Common myeloid progenitor, CD34-positive (primary cell): ENCODE data around the gene N4BP3.

Source experiments
- CTCF ChIA-PET: fragments of 350-600 bp; sonication (Branson Sonifier 250); formaldehyde crosslinking; loops from one replicate; lab custom pipeline; 2021; ENCODE audit warnings: antibody characterized with exemption; lab: Charles Lee
- POLR2A ChIA-PET: fragments of 350-600 bp; sonication (Branson Sonifier 250); formaldehyde crosslinking; loops from one replicate; lab custom pipeline; 2021; ENCODE audit warnings: antibody characterized with exemption; lab: Charles Lee
- DNase-seq, 3 donors: peaks; one replicate each; pipeline versions ENCODE4 v3.0.0 to v3.0.0-alpha.2; 2013
- H3K27ac ChIP-seq, 2 experiments: 1 replicate in 1 of 2; 2 replicates in 1 of 2; pipeline ENCODE4 v1.7.0; 2013; ENCODE audit warnings: inconsistent platforms in 2 of 2, low read length in 2 of 2, mild to moderate bottlenecking in 2 of 2, low read depth in 1 of 2, moderate library complexity in 1 of 2; ENCODE audit not compliant: severe bottlenecking in 2 of 2, insufficient read depth in 1 of 2, poor library complexity in 1 of 2
- H3K27me3 ChIP-seq, 5 experiments: replicated peaks in 2 of 5; 1 replicate in 3 of 5; 2 replicates in 2 of 5; pipeline versions ENCODE4 v1.6.1 to v1.7.0; 2013; ENCODE audit warnings: low read length in 4 of 5, mild to moderate bottlenecking in 2 of 5, moderate library complexity in 2 of 5, inconsistent platforms in 1 of 5; ENCODE audit not compliant: insufficient read depth in 5 of 5, control insufficient read depth in 4 of 5
- H3K36me3 ChIP-seq, 4 experiments: 1 replicate in 2 of 4; 2 replicates in 2 of 4; pipeline versions ENCODE4 v1.6.1 to v1.7.0; 2013; ENCODE audit warnings: low read length in 3 of 4, control low read depth in 1 of 4, mild to moderate bottlenecking in 1 of 4; ENCODE audit not compliant: control insufficient read depth in 4 of 4, insufficient read depth in 4 of 4
- H3K4me1 ChIP-seq, 4 experiments: 1 replicate in 3 of 4; 2 replicates in 1 of 4; pipeline versions ENCODE4 v1.6.1 to v1.7.1; 2013; ENCODE audit warnings: low read length in 3 of 4, mild to moderate bottlenecking in 3 of 4, control low read depth in 1 of 4, inconsistent platforms in 1 of 4, moderate library complexity in 1 of 4; ENCODE audit not compliant: control insufficient read depth in 4 of 4, insufficient read depth in 4 of 4; ENCODE audit errors: control extremely low read depth in 1 of 4
- H3K4me3 ChIP-seq, 7 experiments: 1 replicate in 4 of 7; 2 replicates in 3 of 7; pipeline versions ENCODE4 v1.5.1 to v1.7.0; 2013; ENCODE audit warnings: mild to moderate bottlenecking in 7 of 7, low read length in 6 of 7, moderate library complexity in 6 of 7, inconsistent platforms in 2 of 7, low read depth in 2 of 7, control low read depth in 1 of 7; ENCODE audit not compliant: insufficient read depth in 4 of 7, control insufficient read depth in 1 of 7; ENCODE audit errors: extremely low read depth in 1 of 7
- H3K9me3 ChIP-seq, 5 experiments: 1 replicate in 4 of 5; 2 replicates in 1 of 5; pipeline versions ENCODE4 v1.6.1 to v1.7.1; 2013; ENCODE audit warnings: low read length in 4 of 5, mild to moderate bottlenecking in 2 of 5, inconsistent platforms in 1 of 5, low read depth in 1 of 5, moderate library complexity in 1 of 5; ENCODE audit not compliant: control insufficient read depth in 4 of 5, insufficient read depth in 2 of 5; ENCODE audit errors: control extremely low read depth in 1 of 5
- WGBS: methylation state at CpG from one replicate; pipeline ENCODE4 v1.1.5; 2013; ENCODE audit not compliant: insufficient coverage; 5-methylcytosine and 5-hydroxymethylcytosine counted together

The N4BP3 gene

DNA sequence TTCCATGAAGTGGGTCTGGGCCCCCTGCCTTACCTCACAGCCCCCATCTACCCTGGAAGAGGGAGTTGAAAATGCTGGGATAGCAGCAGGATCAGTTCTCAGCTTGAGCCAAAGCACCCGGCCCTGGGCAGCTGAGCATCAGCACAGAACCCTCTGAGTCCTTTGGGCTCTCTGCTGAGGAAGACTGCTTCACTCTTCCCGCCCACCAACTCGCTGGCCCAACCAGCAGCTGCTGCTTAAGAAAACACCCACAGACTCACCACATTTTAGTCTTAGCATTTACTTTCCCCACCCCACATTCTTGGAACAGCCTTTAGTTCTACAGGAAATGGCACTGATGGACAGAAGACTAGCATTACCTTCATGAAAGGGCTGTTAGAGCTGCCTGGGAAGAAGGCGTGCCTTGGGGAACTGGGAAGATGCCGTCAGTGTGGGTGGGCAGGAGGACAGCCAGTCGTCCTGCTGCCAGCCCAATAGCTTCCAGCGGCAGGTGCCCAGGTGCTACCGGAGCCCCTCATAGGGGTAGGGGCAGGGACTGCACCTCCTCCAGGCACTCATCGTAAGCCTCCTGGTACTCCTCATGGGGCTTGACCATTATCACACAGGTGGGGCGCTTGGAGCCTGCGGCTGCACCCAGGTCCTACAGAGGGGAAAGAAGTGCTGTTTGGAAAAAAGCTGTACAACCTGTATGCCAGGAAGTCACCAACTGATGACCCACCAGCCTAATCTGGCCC is 36.0 kb downstream of the N4BP3 start:
- no peak for DNase-seq
- H3K27ac ChIP-seq = no peak overlapping the region
- H3K4me3 ChIP-seq = no peak overlapping the region
- ChIA-PET POLR2A (interaction anchor here (0.6 to 0.7 kb wide), 2 partner anchors 39 to 73 kb away, joined by 3 read pairs; no protein-coding TSS in a partner anchor), CTCF (interaction anchor here (0.8 to 24.2 kb wide), 13 partner anchors 13 to 73 kb away, joined by 3 to 458 read pairs (median 3); no protein-coding TSS in a partner anchor)
- peaks cover 3 to 18% (median 13%) of the 10 kb centered on the region in 4 experiments for H3K4me1 ChIP-seq
- peaks cover 13 to 72% (median 44%) of the 10 kb centered on the region in 4 experiments for H3K36me3 ChIP-seq
- WGBS = 95% methylated on average over 9 of the region's 11 CpGs
- H3K9me3 ChIP-seq = no peaks in the 10 kb centered on the region
- no peaks in the 10 kb centered on the region for H3K27me3 ChIP-seq

DNA sequence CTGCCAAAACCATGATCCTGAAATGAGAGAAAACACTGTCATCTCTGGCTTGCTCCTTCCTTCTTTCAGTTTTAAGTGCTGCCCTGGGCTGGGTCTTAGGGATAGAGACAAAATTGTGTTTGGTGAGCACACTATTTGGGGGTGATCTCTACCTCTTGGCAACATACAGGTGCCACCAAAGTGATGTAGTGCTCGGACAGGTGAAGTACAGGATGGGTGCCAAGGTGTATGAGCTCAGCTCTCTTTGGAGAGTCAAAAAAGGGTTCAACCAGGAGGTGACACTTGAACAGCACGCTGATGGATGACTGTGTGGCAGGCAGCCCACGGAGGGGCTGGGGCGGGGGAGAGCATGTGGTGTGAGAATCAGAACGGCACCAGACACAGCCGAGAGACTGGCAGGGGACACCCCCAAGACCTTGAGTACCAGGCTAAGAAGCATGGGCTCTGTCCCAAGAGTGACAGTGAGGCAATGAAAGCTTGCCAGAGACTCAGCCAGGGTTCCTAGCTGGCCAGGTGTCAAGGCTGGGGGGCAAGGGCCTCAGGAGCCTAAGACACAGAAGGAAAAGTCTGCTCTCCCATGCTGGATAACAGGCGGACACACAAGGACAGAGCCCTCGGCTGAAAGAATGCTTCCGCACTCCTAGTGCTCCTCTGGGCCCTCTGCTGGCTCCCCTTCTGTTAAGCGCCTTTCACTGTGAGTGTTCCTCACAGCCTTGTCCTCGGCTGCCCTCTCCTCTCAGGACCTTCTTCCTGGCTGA is 37.8 kb downstream of the N4BP3 start:
- Histone ChIP-seq H3K27ac (no peak overlapping the region), H3K9me3 (no peaks in the 10 kb centered on the region), H3K4me3 (no peak overlapping the region), H3K27me3 (no peaks in the 10 kb centered on the region), H3K4me1 (peaks cover 3 to 19% (median 14%) of the 10 kb centered on the region in 4 experiments), H3K36me3 (peaks cover 13 to 65% (median 41%) of the 10 kb centered on the region in 4 experiments)
- no peak for DNase-seq
- POLR2A ChIA-PET = no interaction called here
- 98% methylated on average over 11 of the region's 11 CpGs for WGBS
- CTCF ChIA-PET = interaction anchor here (1.5 to 24.2 kb wide), 2 partner anchors 16 to 74 kb away, joined by 6 to 458 read pairs; no protein-coding TSS in a partner anchor

DNA sequence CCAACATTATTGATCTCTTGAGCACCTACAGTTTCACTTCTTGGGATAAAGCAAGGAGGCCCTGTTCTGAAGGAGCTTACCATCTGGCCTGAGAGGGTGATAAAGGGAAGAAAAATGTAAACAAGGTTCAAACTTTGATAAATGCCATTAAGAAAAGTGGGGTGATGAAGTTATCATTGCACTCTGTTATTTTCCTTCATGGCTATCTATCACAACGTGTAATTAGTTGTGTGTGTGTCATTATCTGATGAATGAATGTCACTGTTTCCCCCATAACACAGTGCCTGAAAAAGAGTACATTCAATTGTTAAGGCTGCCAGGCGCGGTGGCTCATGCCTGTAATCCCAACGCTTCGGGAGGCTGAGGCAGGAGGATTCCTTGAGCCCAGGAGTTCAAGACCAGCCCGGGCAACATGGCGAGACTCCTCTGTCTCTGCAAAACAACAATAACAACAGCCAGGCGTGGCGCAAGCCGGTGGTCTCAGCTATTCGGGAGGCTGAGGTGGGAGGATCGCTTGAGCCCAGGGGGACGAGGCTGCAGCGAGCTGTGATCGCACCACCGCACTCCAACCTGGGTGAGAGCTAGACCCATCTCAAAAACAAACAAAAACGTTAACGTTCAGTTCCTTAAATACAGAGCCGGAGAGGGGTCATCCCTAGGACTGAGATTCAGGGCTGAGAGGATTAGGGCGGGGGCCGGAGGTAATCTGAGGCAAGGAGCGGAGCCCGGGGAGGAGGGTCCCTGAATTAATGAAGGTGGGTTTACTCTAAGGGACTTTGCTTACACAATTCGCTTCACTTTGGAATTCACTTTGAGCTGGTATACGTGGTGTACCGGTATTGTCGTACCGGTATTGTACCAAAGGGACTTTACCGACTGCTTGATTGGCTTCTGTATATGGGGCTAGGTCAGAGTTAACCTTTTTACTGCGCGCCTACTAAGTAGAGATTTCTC is 39.4 kb downstream of the N4BP3 start:
- DNase-seq = no peak
- WGBS = 41% methylated on average over 19 of the region's 31 CpGs
- CTCF ChIA-PET = interaction anchor here (0.8 to 24.2 kb wide), 4 partner anchors 9 to 76 kb away, joined by 3 to 458 read pairs (median 3); no protein-coding TSS in a partner anchor
- H3K4me1 ChIP-seq = peaks cover 3 to 19% (median 14%) of the 10 kb centered on the region in 4 experiments
- peak overlapping the region; percentile 40 to 67 for H3K27ac ChIP-seq
- peak overlapping the region; percentile 66 to 93 (median 82) for H3K4me3 ChIP-seq
- H3K36me3 ChIP-seq = peaks cover 7 to 48% (median 29%) of the 10 kb centered on the region in 4 experiments
- H3K27me3 ChIP-seq = no peaks in the 10 kb centered on the region
- POLR2A ChIA-PET = interaction anchor here (0.6 to 0.9 kb wide), 2 partner anchors 10 to 52 kb away, joined by 3 to 4 read pairs; partner anchors contain the start of gene HNRNPAB
- no peaks in the 10 kb centered on the region for H3K9me3 ChIP-seq

DNA sequence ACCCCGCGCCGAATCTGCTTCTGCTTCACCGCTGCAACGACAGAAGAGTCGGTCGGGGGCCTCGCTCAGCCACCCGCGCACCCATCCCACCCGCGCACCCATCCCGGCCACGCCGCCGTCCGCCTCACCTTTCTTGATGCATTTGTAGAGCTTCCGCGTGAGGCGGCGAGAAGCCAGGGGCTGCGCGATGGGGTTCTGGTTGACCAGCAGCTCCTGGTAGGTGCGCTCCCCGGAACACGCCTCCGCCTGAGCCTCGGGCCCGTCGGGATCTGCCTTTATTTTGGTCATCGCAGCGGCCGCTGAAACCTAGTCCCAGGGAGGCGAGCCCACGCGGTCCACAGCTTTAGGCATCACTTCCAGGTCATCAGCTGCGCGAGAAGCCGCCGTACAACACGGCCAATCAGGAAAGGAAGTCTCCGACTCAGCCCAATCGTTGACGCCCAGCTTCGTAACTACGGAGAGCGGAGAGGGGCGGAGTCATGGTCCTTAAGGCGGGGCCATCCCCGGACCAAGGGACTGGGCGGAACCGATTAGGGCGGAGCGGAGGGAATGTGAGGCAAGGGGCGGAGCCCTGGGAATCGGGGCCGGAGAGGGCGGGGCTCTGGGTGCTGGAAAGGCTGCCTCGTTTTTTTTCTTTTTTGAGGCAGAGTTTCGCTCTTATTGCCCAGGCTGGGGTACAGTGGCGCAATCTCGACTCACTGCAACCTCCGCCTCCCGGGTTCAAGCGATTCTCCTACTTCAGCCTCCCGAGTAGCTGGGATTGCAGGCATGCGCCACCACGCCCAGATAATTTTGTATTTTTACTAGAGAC is 40.4 kb downstream of the N4BP3 start, which contains the start of gene NHP2:
Gene NHP2 (minus strand): TSS at position 356 of the 811 bp plus-strand sequence. CDS start 68 bp downstream, at position 288.
- no peaks in the 10 kb centered on the region for H3K27me3 ChIP-seq
- H3K9me3 ChIP-seq = no peaks in the 10 kb centered on the region
- CTCF ChIA-PET = interaction anchor here (0.8 to 24.2 kb wide), 3 partner anchors 8 to 77 kb away, joined by 3 to 458 read pairs (median 3); no protein-coding TSS in a partner anchor
- H3K4me3 ChIP-seq = peak within 1 kb of the TSS; percentile 66 to 93 (median 82)
- DNase-seq = peak; percentile 97 to 99 (median 99)
- 0% methylated on average over 47 of the region's 68 CpGs for whole genome bisulfite sequencing
- POLR2A ChIA-PET = interaction anchor here (0.7 to 0.9 kb wide), 3 partner anchors 31 to 51 kb away, joined by 3 to 7 read pairs (median 3); partner anchors contain the start of gene HNRNPAB
- peaks cover 3 to 39% (median 23%) of the 10 kb centered on the region in 4 experiments for H3K36me3 ChIP-seq
- H3K4me1 ChIP-seq = peaks cover 3 to 19% (median 14%) of the 10 kb centered on the region in 4 experiments
- H3K27ac ChIP-seq = peak within 1 kb of the TSS; percentile 40 to 67

DNA sequence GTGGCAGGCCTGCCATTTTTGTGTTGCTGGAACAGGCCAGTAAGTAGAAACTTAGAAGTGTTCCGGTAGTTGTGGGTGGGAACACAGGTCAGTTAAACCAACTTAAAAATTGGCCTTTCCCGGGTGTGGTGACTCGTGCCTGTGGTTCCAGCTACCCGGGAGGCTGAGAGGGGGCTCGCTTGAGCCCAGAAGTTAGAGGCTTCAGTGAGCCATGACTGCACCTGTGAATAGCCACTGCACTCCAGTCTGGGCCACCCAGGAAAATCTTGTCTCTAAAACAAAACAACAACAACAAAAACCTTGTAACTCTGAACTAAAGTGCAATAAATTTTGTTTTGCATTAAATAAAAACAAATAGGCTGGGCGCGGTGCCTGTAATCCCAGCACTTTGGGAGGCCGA is 41.7 kb downstream of the N4BP3 start:
- H3K27me3 ChIP-seq = no peaks in the 10 kb centered on the region
- no peak overlapping the region for H3K27ac ChIP-seq
- H3K9me3 ChIP-seq = no peaks in the 10 kb centered on the region
- WGBS = 94% methylated on average over 6 of the region's 8 CpGs
- POLR2A ChIA-PET = no interaction called here
- peaks cover 3 to 17% (median 14%) of the 10 kb centered on the region in 4 experiments for H3K4me1 ChIP-seq
- peaks cover 3 to 26% (median 12%) of the 10 kb centered on the region in 4 experiments for H3K36me3 ChIP-seq
- CTCF ChIA-PET = interaction anchor here (1.5 to 24.2 kb wide), 4 partner anchors 9 to 78 kb away, joined by 3 to 458 read pairs (median 5); no protein-coding TSS in a partner anchor
- no peak overlapping the region for H3K4me3 ChIP-seq
- no peak for DNase-seq
